GM19372 (cell line): Measurements from ENCODE around the gene ZC3H18.
A peak's percentile ranks its signal among the peaks of the same experiment; 100 is the strongest.

Experiments used
- ATAC-seq: cut with Tn5 transposase; IDR thresholded peaks from one replicate; pipeline ENCODE4 v1.9.1; 2021; ENCODE audit warnings: mild to moderate bottlenecking, low read depth, moderate library complexity; ENCODE audit not compliant: unreplicated experiment

ZC3H18 gene

DNA sequence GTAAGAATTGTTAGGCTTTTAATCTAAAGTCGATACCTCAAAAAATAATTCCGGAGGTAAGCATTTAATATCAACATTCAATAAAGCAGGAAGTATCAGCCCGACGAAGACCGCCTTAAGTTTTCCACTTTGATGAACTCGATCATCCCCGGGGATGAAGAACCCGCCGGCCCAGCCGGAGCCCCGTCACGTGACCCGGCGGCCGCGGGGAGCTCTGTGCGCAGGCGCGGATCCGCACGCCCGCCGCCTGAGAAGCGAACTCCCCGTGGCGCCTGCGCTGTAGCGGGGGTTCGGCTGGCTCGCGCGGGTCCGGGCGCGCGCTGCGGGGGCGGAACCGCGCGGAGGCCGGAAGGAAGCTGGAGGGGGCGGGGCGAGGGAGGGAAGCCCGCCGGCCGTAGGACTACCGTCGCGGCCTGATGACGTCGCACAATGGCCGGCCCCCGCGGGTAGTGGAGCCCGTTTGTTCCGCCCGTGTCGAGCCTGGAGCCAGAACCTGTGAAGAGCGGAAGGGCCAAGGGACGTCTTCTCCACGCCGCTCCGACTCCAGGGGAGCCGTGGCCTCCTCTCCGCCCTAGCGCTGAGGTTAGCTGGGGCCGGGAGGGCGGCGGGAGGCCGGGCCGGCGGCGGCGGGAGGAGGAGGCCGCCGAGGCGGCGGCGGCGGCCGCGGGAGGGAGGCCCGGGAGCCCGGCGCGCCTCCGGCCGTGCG, at the start of gene ZC3H18:
Gene ZC3H18, plus strand, starts transcription at position 419 of the 706 bp plus-strand sequence. CDS start 6,721 bp downstream, outside the sequence.
- peak; percentile 83 for ATAC-seq

DNA sequence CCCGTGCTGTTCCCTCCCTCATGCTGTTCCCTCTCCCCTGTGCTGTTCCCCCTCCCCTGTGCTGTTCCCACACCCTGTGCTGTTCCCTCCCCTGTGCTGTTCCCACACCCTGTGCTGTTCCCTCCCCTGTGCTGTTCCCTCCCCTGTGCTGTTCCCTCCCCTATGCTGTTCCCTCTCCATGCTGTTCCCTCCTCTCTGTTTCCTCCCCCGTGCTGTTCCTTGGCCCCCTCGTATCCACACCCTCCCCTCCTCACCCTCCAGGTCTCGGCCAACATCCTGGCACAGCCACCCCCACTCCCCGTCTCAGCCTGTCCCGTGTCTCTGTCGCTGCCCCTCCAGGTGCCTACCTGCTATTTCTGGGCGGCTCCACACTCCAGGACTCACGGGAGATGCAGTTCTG, 48.5 kb upstream of the ZC3H18 start:
- ATAC-seq = no peak

DNA sequence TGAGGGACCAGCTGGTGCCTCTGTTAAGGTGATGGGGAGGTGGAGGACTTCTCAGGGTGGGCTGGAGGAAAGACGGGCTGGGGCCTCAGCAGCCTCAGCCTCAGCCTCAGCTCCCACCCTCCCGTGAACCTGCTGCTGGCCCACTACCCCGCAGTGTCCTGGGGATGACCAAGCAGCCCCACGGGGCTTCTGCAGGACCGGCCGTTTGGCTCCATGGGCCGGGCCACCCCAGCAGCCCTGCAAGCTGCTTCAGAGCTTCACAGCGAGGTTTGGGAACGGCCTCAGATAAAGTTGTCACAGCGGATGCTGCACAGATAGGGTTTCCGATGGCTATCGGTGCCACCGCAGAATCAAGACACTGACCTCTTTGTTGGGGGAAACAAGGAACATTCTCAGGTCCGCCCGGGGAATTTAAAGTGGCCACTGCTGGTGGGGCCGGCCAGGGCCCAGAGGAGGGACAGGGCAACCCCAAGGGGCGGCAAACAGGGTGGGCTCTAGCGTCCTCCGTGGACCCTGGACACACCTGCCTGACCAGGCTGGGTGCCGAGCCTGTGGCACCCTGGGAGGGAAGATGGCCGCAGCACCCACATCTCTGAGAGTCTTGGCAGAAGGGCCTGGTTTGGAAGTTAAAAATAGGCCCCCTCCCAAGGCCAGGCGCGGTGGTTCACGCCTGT, 47.8 kb upstream of the ZC3H18 start:
- ATAC-seq = no peak

DNA sequence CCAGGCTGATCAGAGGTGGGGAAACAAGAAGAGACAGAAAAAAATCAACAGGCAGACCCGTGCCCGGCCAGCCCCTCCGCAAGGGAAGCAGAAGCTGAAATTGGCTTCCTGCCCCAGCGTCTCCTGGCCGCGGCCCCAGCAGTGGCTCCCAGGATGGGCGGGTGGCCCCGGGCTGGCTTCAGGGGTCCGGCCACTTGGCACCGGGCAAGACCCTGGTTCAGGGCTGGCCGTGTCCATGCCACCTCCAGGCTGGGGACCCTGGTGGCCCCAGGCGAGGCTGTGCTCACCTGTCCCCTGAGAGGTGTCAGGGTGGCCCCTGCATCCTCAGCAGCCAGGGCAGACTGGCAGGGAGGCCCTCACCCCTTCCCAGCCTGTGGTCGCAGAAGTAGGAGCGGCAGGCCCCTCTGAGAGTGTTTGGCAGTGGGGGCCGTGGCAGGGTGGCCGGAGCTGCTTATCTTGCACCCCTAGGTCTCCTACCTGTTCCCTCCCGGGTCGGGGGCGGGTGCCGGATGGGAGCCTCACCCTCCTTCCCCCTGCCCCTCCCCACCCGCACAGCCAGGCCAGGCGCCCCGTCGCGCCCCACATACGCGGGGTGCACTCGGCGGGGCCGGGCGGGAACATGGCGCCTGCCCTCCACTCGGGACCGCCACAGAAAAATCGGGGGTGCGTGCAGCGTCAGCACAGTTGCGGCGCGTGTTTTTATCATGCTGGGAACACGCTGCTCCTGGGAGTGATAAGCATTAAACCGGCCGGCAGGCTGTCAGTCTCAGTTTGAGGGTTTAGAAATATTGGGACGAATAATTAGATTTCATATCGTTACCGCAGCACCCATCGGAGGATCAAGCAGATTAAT, 46.7 kb upstream of the ZC3H18 start:
- no peak for ATAC-seq

DNA sequence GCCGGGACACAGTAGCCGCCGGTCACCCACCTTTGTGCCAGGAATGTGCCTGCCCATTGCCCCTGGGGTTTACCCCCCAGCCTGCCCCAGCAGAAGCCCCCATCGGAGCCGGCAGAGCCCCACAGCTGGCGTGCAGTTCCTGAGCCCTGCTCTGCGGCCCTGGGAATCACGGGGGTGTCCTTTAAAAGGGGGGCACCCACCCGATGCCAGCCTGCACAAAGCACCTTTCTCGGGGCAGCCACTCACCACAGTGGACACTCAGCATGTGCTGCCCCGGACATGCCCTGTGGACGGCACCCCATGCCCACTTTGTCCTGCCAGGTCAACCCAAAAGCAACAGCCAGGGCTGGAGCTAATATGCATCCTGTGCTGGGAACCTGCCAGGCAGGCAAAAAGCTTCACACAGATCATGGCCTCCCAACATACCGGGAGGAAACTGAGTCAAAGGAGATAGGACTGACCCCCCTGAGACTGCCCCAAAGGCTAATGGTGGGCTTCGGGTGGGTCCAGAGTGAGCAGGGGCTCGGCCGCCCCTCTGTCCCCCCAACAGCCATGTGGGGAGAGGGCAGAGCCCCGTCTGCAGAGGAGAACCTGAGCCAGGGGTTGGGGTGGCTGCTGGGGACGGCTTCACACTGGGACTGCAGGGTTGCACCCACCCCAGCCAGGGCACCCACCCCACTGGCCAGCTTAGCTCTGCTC, 45.8 kb upstream of the ZC3H18 start:
- no peak for ATAC-seq

DNA sequence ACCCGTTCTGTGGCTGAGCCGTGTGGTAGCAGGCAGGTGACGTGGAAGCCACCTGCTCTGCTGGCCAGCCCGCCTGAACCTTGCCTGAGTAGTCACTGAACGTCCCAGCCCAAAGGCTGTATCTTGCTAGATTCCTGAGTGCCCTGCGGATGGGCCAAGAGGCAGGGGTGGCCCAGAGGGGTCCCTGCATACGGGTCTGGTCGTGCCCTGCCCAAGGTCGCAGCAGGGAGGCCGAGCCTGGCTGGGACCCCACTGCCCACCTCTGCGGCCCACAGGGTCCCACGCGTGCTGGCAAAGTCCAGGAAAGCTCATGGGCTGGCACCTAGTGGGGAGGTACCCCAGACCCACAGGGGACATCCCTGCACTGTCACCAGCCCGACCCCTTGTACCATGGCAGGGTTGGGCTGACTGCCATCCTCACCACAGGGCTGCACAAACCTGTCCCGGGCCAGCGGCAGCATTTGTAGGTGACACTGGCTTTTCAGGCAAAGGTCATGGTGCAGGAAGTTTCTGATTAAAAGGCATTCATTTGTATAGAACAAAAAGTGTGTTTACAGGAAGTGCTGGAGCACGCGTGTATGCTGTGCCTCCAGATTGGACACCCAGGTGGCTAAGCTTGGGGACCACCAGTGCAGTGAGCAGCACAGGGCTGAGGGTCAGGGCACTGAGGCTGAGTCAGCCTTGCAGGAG, 45.1 kb upstream of the ZC3H18 start:
- ATAC-seq = no peak

DNA sequence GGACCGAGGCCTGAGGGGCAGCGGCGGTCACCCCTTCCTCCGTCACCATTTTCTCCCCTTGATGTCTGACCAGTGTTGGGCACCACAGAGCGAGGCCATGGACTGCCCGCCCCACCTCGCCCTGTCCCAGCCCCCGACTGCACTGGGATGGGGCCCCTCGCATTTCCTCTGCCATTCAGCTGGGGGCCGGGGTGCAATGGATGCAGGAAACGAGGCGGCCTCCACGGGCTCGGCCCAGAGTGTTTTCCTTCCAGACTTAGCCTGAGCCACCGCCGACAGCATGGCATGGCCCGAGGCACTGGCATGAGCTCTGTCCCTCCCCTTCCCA, 44.6 kb upstream of the ZC3H18 start:
- no peak for ATAC-seq

DNA sequence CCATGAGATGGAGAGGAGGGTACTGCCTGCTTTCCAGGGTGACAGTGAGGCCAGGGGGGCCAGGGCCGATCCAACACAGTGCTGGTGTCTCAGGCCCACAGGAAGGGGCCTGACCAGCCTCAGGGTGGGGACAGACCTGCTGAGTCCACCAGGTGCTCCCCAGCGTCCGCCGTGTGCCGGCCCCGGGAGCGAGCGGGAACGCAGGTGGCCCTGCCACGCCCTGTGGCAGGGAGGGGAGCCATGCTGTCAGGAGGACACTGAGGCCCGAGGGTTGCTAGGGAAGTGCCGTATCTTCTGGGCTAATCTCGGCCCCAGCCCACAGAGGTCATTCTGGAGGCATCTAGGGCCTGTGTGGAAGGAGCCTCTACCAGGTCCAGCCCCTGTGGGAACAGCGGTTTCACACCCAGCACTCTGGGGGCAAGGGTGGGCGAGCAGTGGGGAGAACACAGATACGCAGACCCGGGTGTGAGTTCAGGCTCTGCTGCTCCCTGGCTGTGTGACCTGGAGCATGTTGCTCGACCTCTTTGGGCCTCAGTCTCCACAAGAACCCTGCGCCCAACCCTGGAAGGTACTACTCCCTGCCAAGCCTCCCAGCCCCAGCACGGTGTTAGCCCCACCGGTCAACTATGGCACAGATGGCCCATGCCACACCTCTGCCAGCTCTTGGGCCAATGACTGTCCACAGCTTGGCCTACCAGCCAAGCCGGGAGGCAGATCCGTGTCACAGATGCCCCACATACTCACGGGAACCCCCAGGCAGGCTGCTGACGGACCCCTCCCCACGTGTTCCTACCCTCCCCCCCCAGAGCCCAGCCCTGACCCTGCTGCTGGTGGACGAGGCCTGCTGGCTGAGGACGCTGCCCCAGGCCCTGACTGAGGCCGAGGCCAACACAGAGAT, 43.9 kb upstream of the ZC3H18 start:
- ATAC-seq = no peak

DNA sequence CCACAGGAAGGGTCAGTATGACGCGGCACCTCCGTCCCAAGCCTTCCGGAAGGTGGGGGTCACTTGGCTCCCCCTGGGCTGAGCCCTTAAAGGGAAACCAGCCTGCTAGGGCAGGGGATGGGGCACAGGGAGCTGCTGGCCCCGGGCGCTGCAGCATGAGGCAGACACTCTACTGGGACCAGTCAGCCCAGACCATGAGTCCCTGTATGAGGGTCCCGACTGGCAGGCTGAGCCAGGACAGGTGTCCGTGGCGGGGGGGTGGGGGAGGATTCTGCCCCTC, 43.4 kb upstream of the ZC3H18 start:
- no peak for ATAC-seq

DNA sequence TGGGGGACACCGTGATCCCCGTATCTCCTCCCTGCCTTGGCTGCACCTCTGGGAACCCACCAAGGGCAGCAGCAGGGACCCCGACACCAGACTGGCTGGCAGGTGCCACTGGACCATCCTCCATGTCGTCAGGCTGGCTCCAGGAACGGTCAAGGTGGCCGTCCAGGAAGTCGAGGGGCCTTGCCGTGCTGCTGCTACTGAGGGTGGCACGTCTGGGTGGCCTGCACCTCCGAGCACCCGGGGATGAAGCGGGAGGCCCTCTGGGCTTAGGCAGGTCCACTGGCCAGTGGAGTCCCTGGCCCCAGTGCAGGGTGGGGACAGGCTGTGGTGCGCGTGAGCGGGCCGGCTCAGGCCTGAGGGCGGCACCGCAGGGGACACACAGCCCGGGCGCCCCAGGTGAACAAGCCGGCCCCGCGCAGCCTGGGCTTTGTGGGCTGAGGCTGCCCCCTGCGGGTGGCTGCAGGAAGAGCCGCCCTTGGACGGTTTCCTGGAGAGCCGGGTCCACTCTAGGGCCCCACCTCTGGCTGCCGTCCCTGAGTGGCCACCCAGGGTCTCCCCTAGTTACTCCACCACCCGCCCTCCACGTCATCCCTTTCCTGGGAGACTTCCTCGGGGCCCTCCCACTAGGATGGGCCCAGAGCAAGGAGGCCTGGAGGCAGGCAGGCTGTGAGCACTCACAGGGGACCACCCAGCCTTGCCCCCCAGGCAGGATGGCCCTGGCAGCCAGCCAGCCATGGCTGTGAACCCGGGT, 42.8 kb upstream of the ZC3H18 start:
- no peak for ATAC-seq

DNA sequence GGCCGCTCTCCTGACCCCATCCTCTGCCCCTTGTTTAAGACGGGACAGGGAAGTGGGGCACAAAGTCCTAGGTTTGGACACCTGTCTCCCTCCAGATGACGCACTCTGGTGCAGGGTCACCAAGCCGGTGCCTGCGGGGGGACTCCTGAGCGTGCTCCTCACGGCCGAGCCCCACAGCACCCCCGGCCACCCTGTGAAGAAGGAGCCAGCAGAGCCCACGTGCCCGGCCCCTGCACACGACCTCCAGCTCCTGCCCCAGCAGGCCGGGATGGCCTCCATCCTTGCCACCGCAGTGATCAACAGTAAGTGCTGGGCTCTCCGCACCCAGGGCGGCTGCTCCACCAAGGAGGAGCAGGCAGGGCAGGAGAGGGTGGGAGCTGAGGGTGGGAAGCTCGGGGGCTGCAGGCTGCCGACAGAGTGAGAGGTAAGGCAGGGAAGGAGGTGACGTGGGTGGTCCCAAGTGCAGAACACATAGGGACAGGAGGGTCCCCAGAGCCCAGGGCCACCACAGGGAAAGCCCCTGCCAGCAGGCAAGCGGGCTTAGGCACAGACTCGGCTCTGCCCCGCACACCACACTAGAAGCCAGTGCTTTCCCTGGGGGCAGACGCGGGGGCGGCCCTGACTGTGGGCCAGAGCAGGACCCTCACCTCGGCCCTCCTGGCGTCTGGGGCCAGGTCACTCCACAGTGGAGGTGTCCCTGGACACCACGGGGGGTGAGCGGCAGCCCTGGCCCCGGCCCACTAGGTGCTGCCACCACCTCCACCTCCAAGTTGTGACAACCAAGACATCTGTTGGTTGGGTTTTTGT, 42.1 kb upstream of the ZC3H18 start:
- no peak for ATAC-seq

DNA sequence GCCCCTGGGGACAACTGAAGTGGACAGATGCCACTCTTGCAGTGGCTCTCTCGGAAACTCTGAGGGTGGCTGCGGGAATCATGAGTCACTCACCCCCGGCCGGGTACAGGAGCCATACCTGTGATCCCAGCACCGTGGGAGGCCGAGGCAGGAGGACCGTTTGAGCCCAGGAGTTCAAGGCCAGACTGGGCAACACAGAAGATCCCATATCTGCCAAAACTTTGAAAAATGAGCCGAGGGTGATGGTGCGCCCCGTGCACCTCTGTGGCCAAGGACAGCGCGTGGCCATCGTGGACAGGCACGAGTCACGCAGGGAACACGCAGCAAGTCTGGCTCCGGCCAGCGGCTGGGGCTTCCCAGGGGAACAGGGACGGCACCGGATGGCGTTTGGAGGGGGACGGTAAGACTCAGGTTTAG, 41.3 kb upstream of the ZC3H18 start:
- ATAC-seq = no peak

DNA sequence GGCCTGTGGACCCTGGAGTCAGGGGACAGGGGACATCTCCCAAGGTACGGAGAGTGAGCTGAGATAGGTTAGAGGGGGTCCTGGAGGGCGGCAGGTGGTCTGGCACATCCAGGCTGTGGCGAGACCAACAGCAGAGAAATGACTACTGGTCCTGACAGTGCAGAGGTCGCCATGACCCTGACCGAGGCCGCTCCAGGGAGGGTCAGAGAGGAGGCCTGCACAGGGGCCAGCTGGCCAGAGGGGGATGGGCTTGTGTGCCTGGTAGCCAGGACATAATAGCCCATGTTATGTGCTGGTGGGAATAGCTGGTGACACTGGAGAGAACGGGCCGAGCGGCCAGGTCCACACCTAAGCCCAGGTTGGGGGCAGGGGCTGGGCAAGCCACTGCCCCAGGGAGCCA, 40.6 kb upstream of the ZC3H18 start:
- ATAC-seq = no peak

DNA sequence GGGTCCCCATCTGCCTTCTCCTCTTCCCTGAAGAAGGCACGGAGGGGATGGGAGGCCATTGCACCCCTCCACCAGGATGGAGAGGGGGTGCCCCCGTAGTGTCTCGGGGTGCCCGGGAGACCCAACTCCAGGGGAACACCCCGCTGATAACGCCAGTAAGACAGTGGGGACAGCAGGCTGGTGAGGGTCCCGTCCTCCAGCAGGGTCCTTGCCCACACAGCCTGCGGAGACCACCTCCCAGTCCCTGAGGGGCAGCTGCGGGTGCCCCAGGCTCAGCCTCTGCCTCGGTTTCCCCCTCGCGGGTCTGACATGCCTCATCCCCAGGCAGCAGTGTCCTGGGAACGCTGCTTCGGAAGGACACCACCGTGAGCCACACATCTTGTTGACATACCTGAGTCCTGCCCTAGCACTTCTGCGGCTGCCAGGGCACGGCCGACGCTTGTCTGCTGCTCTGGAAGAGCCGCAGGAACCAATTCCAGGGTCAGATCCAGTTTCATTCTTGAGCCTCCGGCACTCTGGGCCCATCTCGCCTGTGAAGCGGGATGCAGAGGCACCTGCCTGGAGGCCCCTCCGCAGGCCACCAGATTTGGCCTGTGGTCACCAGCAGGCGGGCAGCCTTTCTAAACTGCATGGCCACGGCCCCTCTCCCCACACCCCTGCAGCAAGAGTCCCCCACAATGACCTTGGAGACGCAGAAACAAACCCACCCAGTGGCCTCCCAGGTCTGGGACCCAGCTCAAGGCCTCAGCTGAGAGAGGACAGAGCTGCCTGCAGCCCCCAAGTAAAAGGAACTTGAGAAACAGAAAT, 39.9 kb upstream of the ZC3H18 start:
- no peak for ATAC-seq

DNA sequence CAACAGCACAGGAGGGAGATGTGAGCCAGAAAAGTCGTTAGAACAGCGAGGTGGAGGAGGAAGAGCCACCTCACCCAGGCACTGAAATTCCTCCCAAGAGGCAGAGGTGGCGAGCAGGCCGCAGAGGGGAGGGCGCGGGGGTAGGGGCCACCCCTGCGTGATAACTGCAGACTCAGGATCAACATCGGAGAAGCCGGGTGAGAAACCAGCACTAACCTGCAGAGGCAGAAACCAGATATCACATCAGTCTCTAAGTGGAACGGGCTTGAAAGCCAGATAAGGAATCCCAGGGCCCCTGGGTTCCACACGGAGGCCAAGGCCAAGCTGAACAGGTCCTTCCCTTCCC, 39.4 kb upstream of the ZC3H18 start:
- ATAC-seq = no peak

DNA sequence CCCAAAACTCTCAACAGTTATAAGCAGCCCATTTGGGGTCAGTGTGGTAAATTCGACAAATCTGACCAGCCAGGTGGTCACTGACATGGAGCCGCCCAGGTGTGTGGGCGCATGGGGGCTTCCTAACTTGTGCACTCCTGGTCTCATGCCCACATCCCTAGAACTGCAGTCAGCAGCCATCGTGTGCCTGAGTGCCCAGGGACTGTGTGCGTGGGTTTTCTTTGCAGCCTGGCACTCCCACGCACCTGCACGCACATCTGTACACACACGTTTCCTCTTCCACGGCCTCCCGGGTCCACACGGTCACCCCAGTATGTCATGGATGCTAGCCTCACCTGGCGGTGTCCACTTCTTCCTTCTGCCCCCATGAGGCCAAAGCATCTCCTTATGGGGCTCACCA, 38.9 kb upstream of the ZC3H18 start:
- no peak for ATAC-seq

DNA sequence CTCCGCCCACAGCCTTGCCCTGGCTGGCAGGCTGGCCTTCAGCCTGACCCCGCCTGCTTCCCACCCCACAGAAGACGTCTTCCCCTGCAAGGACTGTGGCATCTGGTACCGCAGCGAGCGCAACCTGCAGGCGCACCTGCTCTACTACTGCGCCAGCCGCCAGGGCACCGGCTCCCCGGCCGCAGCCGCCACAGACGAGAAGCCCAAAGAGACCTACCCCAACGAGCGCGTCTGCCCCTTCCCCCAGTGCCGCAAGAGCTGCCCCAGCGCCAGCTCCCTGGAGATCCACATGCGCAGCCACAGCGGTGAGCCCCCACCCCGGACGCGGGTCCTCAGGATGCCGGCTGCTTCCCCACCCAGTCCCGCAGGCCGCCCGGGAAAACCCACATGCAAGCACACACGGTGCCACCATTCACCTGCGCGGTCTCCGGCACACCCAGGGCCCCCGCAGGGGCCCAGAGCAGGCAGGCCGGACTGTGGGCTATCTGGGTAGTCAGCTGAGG, 38.2 kb upstream of the ZC3H18 start:
- ATAC-seq = no peak
